Progenitor cell of endocrine pancreas (in vitro differentiated cells): ENCODE measurements around the gene CPT1A. TPM values are rescaled to one million over a fixed set of nuclear protein-coding genes. Genes with fewer than 3 reads are reported as not detected.

ENCODE experiments used
- DNase-seq: peaks from one replicate; pipeline ENCODE4 v3.0.0; 2021; ENCODE audit warnings: low spot score; ENCODE audit not compliant: unreplicated experiment
- H3K27ac Mint-ChIP-seq: 2 replicates; pipeline ENCODE4 v1.8.0; 2021; ENCODE audit warnings: mild to moderate bottlenecking, moderate library complexity, mixed read lengths
- H3K27me3 Mint-ChIP-seq: 2 replicates; pipeline ENCODE4 v1.8.0; 2021; ENCODE audit warnings: mixed read lengths
- H3K36me3 Mint-ChIP-seq: 2 replicates; pipeline ENCODE4 v1.8.0; 2022; ENCODE audit warnings: mixed read lengths; ENCODE audit not compliant: insufficient read depth
- H3K4me1 Mint-ChIP-seq: 2 replicates; pipeline ENCODE4 v1.8.0; 2021; ENCODE audit warnings: low read depth, mixed read lengths
- H3K4me3 Mint-ChIP-seq: 2 replicates; pipeline ENCODE4 v1.8.0; 2021; ENCODE audit warnings: low read depth, mild to moderate bottlenecking, moderate library complexity, mixed read lengths
- H3K9me3 Mint-ChIP-seq: 2 replicates; pipeline ENCODE4 v1.8.0; 2021; ENCODE audit warnings: low read depth, mixed read lengths
- CTCF ChIP-seq: fragments of 200-600 bp; sonication (generic); IDR thresholded peaks from one replicate; pipeline ENCODE4 v1.5.0; 2021; ENCODE audit warnings: antibody characterized with exemption, mild to moderate bottlenecking; ENCODE audit not compliant: unreplicated experiment
- total RNA-seq: library from RNA; stranded (reverse); gene quantifications from 2 replicates; pipeline ENCODE4 v1.2.1, GENCODE V29; 2021

CPT1A gene
- total RNA-seq, 1 donor from 2014 or later: 5.7 TPM

GRCh38 chr11:68780829-68781228 is 60.9 kb downstream of the CPT1A start:
- peaks cover 3% of the 10 kb centered on the region for H3K27me3 Mint-ChIP-seq
- H3K4me3 Mint-ChIP-seq: no peak overlapping the region
- TF ChIP-seq CTCF: no peak
- DNase-seq: no peak
- no peak overlapping the region for H3K27ac Mint-ChIP-seq
- H3K9me3 Mint-ChIP-seq: no peaks in the 10 kb centered on the region
- H3K36me3 Mint-ChIP-seq: no peaks in the 10 kb centered on the region
- no peaks in the 10 kb centered on the region for H3K4me1 Mint-ChIP-seq

GRCh38 chr11:68778205-68778604 is 63.5 kb downstream of the CPT1A start:
- no peak for DNase-seq
- H3K4me3 Mint-ChIP-seq: no peak overlapping the region
- no peaks in the 10 kb centered on the region for H3K36me3 Mint-ChIP-seq
- TF ChIP-seq CTCF: no peak
- no peaks in the 10 kb centered on the region for H3K4me1 Mint-ChIP-seq
- H3K27me3 Mint-ChIP-seq: peaks cover 7% of the 10 kb centered on the region
- no peak overlapping the region for H3K27ac Mint-ChIP-seq
- no peaks in the 10 kb centered on the region for H3K9me3 Mint-ChIP-seq

GRCh38 chr11:68776442-68777235 is 65.1 kb downstream of the CPT1A start:
- Mint-ChIP-seq H3K27ac (no peak overlapping the region), H3K4me3 (no peak overlapping the region), H3K36me3 (no peaks in the 10 kb centered on the region), H3K4me1 (no peaks in the 10 kb centered on the region), H3K27me3 (peaks cover 7% of the 10 kb centered on the region), H3K9me3 (no peaks in the 10 kb centered on the region)
- DNase-seq: no peak
- TF ChIP-seq CTCF: no peak

GRCh38 chr11:68775951-68776388 is 65.7 kb downstream of the CPT1A start:
- Mint-ChIP-seq H3K9me3 (no peaks in the 10 kb centered on the region), H3K36me3 (no peaks in the 10 kb centered on the region), H3K4me3 (no peak overlapping the region), H3K27ac (no peak overlapping the region), H3K27me3 (peaks cover 10% of the 10 kb centered on the region), H3K4me1 (no peaks in the 10 kb centered on the region)
- TF ChIP-seq CTCF: no peak
- DNase-seq: no peak

- no peak for DNase-seq
- H3K9me3 Mint-ChIP-seq: no peaks in the 10 kb centered on the region
These were observed 67.5 kb downstream of the CPT1A start for GRCh38 chr11:68774194-68774585.

More at GRCh38 chr11:68774194-68774585, 67.5 kb downstream of the CPT1A start:
- no peaks in the 10 kb centered on the region for H3K36me3 Mint-ChIP-seq
- H3K27me3 Mint-ChIP-seq: peaks cover 19% of the 10 kb centered on the region
- H3K4me3 Mint-ChIP-seq: no peak overlapping the region
- TF ChIP-seq CTCF: no peak
- no peak overlapping the region for H3K27ac Mint-ChIP-seq
- no peaks in the 10 kb centered on the region for H3K4me1 Mint-ChIP-seq
